GM21390 (cell line): ENCODE results near the gene GOLM1.

ENCODE experiments used
- ATAC-seq: cut with Tn5 transposase; IDR thresholded peaks from one replicate; pipeline ENCODE4 v1.9.1; 2021; ENCODE audit not compliant: unreplicated experiment

GOLM1 gene

GRCh38 chr9:85994191-85994590 lies 105.2 kb downstream of the GOLM1 start:
- no peak for ATAC-seq

GRCh38 chr9:85987236-85987635 lies 112.1 kb downstream of the GOLM1 start:
- no peak for ATAC-seq

- no peak for ATAC-seq
These were observed 114.9 kb downstream of the GOLM1 start for GRCh38 chr9:85984457-85984856.

GRCh38 chr9:85981369-85981768 lies 118.0 kb downstream of the GOLM1 start:
- no peak for ATAC-seq

GRCh38 chr9:85978496-85978895 lies 120.9 kb downstream of the GOLM1 start:
- ATAC-seq = no peak
